B cell (primary cell): ENCODE results near the gene SLC25A17.

Experiments used
- CTCF ChIP-seq: fragments of 200-600 bp; IDR thresholded peaks from one replicate; pipeline ENCODE4 v1.8.0; 2022; ENCODE audit warnings: antibody characterized with exemption, mild to moderate bottlenecking
- EZH2 ChIP-seq: IDR thresholded peaks from 2 replicates; pipeline ENCODE4 v1.6.1; 2012; ENCODE audit warnings: borderline replicate concordance, low read depth, mild to moderate bottlenecking, moderate library complexity, low read length; ENCODE audit not compliant: insufficient read depth, poor library complexity, severe bottlenecking

- TF ChIP-seq CTCF (no peak), EZH2 (no peak)
Measured at GRCh38 chr22:40723396-40723933, 95.7 kb downstream of the SLC25A17 start.
